IPS DF 19.7 (cell line): ENCODE data around the gene PPP1R7.
"Not testable (repeated sequence)": the region's sequence is repeated elsewhere in the genome, so short reads cannot be mapped to it uniquely, and the experiment has no call there.

Experiments
- DNase-seq: peaks from one replicate; pipeline ENCODE4 v3.0.0-alpha.2; 2013; ENCODE audit warnings: low read depth, low spot score

Gene PPP1R7, protein sequence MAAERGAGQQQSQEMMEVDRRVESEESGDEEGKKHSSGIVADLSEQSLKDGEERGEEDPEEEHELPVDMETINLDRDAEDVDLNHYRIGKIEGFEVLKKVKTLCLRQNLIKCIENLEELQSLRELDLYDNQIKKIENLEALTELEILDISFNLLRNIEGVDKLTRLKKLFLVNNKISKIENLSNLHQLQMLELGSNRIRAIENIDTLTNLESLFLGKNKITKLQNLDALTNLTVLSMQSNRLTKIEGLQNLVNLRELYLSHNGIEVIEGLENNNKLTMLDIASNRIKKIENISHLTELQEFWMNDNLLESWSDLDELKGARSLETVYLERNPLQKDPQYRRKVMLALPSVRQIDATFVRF

DNA sequence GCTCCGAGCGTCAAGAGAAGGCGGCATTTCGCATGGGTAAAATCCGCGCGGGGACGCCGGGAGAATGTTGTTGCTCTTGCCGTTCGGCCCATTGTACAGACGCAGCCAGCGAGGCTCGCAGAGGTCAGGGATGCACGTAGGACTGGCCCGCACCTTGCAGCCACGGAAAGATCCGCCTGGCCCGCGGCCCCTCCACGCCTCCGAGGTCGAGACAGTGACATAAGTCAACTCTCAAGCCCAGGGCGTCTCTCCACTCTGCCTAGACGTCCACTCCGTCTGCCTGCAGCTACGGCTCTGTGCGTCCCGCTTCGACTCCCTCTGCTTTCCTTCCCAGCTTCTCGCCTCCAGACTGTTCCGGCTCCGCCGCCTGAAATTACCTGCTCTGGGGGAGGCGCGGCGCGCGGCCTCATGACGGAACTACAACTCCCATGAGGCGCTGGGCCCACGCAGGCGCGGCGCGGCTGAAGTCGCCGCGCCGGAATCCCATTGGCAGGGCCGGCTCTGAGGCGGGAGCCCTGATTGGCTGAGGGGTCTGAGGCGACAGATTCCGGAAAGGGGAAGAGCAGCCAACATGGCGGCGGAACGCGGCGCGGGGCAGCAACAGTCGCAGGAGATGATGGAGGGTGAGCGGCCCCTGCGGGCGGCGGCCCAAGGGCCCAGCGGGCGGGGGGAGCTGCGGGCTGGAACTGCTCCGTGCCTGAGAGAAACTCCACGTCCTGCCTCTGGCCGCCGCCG lies at the start of gene PPP1R7:
PPP1R7 (plus strand) TSS at position 543 of the 735 bp plus-strand sequence; CDS start at position 572, 29 bp downstream.
- peak; percentile 78 for DNase-seq

DNA sequence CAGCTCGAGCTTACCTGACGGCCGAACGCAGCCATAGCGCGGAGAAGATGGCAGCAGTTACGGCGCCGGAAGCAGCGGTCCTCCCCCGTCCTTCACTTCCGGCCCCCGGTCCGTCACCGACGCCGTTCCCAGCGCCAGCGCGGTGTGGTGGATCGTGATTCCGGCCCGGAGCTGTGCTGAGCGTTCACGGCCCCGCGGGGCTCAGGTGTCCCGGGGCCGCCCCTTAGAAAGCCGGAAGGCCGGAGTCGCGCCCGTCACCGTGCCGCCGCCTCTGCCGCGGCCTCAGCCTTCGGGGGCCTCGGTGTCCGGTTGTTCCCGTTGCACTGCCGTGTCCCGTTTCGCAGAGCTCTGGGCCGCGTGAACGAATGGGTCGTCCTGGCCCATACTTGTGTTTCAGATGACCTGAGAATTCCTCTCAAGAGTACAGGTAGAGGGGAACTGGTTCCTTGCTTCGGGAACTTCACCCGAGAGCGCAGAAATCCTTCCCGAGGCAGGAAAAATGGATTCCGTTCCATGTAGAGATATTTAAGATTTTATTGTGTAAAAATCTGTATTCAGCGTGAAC lies 47.9 kb upstream of the PPP1R7 start, which contains the start of gene MTERF4:
MTERF4 (minus strand) TSS at position 49 of the 565 bp plus-strand sequence; CDS start at position 35, 14 bp downstream.
- peak; percentile 40 for DNase-seq

DNA sequence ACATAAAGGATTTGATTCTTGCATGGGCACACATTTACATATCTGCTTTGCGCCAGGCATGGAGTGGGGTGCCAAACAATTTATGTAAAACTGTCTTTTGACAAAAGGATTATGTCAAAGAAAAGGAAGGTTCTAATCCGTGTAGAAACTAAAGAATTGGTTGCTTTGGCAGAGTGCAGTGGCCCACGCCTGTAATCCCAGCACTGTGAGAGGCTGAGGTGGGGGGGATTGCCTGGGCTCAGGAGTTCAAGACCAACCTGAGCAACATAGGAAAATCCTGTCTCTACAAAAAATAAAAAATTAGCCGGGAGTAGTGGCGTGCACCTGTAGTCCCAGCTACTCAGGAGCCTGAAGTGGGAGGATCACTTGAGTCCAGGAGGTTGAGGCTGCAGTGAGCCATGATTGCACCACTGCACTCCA lies 47.1 kb upstream of the PPP1R7 start:
- DNase-seq, result no peak

DNA sequence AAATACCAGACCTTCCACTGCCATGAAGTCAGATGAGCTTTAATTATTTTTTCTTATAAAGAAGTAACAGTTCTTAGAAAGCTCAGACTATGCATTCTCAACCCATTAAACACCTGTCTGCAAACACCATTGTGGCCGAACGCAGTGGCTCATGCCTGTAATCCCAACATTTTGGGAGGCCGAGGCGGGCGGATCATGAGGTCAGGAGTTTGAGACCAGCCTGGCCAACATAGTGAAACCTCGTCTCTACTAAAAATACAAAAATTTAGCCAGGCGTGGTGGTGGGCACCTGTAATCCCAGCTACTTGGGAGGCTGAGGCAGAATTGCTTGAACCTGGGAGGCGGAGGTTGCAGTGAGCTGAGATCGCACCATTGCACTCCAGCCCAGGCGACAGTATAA lies 45.7 kb upstream of the PPP1R7 start:
- not testable (repeated sequence) for DNase-seq

DNA sequence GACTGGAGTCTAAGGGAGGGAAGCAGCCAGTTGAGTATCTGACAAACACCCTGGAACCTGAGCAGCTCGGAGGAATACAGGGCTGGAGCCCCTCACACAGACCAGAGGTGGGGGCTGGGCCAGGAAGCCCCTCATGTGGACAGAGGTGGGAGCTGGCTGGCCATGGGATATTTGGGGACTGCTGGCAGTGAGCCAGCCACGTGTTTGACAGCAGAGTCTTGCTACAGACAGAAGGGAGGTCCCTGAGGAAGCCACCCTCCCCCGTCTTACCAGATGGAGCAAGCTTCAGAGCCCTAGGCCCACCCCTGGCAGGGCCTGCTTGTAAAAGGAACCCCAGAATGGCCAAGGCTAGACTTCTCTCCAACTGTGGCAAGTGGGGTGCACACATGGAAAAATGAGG lies 44.6 kb upstream of the PPP1R7 start:
- DNase-seq, result no peak

DNA sequence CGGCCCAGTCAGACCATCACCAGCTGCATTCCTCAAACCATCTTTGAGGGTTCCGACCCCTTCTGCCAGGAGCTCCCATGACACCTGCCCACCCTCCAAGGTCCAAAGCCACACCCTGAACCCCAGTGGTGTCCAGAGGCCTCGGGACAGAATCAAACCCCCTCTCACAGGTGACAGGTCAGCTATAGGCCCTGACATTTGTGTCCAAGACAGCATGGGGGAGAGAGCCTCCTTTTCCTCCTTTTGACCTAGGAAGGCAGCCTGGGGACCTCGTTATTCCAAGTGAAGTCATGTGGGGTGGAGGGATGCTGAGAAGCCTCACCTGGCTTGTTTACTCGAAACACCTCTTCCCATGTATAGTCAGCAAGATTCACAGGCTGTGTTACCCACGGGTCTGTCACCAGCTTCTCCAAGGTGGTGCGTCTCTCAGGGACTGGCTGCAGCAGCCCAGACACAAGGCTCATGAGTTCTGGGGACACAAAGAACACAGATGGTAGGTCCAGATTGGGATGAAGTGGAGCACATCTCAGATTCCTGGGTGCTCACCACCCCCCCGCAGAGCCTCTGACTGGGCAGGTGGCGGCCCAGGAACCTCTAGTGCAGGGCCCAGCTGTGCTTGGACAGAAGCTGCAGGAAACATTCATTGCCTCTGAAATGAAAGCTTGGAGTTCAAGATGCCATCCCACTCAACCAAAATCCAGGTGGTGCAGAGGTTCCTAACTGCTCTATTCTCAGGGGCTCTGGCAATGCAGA lies 43.1 kb upstream of the PPP1R7 start:
- no peak for DNase-seq

DNA sequence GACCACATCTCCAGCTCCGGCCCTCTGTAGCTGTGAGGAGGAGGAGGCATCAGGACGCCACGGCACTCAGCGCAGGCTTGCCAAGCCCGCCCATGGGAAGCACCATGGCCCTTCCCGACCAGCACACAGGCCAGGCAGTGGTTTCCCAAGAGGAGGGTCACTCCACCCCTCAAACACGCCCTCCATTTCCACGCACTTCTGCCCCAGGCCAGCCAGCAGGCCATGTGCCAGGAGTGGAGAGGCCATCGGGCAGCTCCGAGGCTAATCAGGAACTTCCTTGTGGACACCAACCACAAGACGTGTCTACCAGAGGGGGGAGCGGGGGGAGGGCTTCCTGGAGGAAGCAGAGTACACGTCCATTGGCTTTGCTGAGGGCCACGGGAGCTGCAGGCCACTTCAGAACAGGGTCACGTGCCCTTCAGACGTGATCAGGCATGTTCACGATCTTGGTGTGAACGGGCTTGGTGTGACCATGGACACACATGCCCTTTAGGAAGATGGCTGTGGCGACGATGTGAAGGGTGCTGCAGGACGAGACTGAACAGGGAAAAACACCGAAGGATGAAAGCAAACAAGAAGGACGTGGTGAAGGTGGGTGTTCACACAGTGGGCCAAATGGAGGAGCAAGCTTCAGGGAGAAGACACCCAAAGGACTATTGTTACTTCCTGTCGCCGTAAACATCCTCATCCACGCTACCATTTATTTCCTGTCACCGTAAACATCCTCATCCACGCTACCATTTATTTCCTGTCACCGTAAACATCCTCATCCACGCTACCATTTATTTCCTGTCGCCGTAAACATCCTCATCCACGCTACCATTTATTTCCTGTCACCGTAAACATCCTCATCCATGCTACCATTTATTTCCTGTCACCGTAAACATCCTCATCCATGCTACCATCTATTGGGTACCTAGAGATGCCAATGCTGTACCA lies 41.7 kb upstream of the PPP1R7 start:
- no peak for DNase-seq

DNA sequence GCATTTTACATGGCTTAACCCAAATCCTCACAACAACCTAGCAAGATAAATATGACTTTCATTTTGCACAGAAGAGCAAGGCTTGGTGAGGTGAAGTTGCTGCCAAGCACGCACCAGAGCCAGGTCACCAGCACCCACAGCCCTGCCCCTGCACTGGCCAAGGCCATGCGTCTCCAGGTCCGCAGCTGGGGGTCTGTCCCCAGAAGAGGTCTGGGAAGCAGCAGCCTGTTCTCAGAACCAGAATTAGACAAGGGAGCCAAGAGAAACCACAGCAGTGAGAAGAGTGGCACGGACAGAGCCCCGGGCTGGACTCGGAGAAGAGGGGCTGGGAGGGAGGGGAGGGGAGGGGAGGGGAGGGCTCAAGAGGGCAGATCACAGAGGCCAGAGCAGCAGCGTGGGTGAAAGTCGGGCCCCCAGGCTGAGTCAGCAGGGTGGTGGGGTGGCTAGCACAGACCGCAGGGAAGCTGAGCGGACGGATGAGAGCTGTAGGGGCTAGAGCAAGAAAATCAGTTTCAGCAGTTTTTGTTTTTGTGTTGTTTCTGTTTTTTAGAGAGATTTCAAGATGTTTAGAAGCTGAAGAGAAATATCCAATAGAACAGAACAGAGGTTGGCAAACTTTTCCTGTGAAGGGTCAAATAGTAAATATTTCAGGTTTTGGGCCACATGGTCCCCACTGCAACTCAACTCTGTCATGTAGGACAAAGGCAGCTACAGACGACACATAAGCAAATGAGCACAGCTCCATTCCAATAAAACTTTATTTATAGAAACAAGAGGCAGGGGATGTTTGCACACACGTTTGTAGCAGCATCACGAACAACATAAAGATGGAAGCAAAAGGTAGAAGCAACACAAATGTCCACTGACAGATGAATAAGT lies 40.8 kb upstream of the PPP1R7 start:
- no peak for DNase-seq

DNA sequence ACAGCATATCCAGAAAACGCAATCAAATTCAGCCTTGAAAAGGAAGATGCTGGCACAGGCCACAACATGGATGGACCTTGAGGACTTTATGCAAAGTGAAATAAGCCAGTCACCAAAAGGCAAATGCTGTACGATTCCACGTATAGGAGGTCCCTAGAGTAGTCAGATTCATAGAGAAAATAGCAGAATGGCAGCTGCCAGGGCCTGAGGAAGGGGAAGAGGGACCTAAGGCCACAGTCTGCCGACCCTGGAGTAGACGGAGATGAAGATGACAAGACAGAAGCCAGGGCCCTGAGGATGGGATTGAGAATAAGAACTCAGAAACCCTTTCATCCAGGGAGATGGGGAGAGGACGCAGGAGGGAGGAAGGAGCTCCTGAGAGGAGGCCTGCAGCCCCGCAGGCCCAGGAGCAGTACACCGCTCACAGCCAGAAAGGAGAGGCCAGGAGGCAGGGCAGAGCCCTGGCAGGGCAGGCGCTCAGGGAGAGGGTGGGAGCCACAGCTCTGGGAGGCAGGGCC lies 40.1 kb upstream of the PPP1R7 start:
- no peak for DNase-seq

DNA sequence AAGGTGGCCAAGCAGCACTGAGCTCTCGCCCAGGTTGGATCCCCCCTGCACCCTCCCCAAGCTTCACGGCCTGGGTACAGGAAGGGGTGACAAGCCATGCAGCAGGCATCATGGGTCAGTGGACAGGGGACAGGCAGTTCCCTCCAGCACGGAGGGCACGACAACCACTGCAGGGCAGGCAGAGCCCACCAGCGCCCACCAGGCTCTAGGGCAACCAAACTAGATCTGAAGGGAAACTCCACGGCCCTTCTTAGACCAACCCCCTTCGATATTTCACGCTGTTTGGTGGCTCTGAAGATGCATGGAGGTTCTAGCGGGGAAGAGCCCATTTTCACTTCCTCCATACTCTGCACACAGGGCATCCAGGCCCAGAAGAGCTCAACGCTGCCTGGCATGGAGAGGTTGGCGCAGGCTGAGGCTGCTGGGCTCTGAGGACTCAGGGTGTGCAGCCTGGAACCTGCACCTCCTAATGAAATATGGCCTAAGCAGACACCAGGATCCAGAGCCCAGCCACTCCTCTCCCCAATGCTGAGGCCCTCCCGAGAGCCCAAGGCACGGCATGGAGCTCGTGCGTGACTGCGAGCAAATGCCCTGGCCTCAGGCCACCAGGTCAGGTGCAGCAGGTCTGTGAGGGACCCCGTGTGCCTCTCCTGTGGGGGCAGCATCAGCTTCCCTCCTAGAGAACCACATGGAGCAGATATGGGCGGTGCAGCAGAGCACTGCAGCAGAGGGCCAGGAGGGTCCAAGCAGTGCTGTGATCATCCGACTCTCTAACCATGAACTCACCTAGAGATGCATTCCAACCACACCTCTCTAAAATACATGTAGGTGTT lies 39.4 kb upstream of the PPP1R7 start:
- DNase-seq, result no peak

DNA sequence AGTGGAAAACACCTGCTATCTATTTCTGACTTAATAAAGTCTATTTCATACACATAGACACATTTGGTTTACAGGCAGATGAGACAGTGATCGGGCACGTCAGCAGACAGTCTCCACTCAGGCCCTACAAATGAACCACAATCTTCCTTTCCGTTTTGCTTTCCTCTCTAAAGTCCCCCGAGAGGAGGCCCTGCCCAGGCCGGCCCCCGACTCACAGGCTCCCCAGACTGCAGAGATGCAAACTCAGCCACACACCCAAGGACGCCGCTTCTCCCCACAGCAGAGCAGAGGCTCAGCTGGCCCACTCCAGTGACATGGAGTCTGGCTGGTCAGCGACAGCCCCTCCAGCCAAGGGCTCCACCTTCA lies 38.8 kb upstream of the PPP1R7 start:
- no peak for DNase-seq

DNA sequence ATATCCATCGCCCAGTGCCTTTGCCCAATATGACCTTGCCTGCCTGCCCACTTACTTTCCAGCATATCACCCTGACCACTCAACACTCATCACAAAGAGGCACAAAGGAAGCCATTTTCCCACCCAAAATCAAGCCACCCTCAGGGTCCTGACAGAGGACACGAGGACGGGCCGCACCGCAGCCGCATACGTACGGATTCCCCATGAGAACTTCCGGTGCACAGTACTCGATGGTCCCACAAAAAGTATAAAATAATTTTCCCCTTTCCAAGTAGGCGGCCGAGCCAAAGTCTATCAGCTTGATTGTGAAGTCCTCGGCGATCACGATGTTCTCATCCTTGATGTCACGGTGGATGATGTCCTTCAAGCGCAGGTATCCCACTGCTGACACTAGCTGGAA lies 38.2 kb upstream of the PPP1R7 start:
- DNase-seq, result no peak

DNA sequence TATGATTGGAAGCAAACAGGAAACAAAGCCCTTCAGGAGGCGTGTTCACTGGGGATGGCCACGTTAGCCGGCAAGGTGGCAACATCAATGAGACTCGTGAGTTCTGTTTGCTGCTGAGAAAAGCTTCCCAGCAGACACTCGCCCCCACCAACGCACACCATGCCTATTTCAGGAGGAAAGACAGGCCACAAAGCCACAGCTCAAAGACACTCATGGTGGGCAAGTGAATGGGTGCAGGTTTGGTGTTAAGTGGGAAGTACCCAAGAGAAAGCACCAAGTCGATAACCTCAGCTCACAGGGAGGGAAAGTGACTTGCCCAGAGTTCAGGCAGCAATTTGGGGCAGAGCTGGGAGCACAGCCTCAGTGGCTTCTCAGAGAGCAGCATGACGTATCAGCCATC lies 37.7 kb upstream of the PPP1R7 start:
- DNase-seq, result no peak

DNA sequence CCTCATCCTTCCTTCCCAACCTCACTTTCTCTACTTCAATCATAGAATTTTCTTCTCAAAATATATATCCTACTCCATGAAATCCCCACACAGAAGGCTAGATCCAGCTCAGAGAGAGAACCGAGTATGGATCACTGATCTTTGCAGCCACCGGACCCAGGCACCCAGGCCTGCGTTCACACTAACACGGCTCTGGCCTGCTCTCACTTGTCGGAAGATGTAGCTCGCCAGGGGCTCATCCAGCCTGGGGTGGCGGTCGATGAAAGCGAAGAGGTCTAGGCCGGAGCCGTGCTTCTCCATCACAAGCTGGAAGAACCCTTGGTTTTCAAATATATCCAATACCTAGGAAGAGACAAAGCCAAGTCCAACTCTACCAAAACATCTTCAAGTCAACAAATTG lies 35.4 kb upstream of the PPP1R7 start:
- no peak for DNase-seq

DNA sequence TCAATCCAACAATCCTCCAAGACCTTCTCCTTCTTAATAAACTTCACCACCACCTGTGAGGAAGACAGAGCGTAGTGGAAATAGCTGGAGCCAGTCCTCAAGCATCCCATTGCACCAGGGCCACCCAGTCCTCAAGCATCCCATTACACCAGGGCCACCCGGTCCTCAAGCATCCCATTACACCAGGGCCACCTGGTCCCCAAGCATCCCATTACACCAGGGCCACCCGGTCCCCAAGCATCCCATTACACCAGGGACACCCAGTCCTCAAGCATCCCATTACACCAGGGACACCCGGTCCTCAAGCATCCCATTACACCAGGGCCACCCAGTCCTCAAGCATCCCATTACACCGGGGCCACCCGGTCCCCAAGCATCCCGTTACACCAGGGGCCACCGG lies 34.9 kb upstream of the PPP1R7 start:
- no peak for DNase-seq

DNA sequence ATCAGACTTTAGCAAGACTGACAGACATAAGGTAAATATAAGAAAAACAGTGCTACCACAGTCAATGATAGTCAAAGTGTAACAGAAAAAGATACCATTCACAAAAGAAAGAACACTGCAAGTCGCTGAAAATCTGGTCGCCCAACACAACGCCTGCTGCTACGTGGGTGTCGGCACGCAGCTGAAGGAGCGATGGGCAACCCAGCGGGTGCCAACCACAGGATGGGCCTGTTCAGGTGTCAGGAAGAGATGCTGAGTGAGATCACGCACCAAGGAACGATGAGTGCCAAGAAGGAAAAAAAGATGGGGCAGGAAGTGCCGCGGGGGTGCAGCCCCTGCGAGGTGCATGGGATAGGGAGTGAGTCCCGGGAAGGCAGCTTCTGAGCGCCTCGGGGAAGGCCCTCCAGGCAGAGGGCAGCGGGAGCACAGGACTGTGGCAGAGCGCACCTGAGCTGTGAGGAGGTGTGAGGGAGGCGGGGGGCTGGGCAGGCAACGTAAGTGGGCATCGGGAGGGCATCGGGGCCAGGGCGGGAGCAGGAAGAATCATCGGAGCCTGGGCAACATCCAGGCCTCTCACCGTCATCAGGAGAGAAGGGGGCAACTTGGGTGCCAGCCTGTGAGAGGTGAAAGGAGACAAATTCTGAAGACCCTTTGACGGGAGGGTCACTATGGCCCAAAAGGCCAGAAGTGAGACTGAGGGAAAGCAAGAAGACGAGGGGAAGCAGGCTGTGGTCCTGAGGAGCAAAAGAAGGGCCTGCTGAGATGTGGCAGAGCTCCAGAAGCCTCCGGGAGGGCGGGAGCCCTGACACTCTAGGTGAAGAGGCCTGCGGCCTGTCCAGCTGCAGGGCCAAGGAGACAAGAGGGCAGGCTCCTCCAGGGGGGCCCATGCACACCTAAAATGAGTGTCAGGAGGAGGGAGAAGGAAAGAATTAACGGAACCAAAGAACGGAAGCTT lies 33.4 kb upstream of the PPP1R7 start:
- DNase-seq, result no peak

DNA sequence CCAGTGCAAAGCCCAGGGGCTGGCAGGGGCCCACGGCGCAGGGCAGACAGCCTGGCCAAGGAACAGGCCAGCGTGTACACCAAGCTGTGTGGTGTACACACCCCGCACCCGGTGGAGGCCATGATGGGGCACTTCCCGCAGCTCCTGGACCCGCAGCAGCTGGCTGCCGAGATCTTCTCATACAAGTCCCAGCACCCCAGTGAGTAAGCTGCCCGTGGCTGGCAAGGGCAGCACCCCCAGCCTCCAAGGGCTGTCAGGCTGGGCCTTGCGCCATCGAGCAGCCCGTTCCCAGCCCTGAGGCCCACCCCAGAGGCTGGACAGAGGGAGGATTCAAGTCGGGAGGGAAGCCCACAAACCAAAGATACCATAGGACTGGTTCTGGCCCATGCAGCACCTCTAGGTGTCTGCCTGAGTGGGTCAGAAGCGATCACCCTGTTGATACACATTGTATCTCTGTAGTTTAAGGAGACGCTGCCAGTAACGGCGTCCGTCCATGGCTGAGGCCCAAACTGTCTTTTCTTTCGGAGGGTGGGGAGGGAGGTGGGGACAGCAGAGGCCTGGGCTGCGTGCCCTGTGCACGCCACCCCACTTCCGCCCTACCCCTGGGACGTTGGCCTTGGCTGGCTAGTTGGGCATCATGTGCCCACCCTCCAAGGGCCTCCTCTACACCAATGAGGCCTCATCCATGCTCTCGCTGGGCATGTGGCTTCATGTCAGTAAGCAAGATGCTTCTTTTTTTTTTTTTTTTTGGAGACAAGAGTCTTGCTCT lies 31.3 kb upstream of the PPP1R7 start:
- DNase-seq, result no peak
